Astrocyte of the spinal cord (primary cell): ENCODE data around the gene ZP2.

ENCODE experiments used
- DNase-seq: peaks from one replicate; pipeline ENCODE4 v3.0.0; 2011; ENCODE audit warnings: low read depth, low spot score
- H3K4me3 ChIP-seq: 2 replicates; pipeline ENCODE4 v1.5.1; 2011; ENCODE audit warnings: low read depth, mild to moderate bottlenecking, low read length, moderate library complexity
- CTCF ChIP-seq: IDR thresholded peaks from 2 replicates; pipeline ENCODE4 v1.5.1; 2012; ENCODE audit warnings: low read depth, mild to moderate bottlenecking, low read length, inconsistent platforms
- in situ Hi-C: cut with HindIII; loops from 2 replicates; pipeline ENCODE4 v1.10.0; 2017; ENCODE audit warnings: low sequenced_read_pairs

The ZP2 gene

DNA sequence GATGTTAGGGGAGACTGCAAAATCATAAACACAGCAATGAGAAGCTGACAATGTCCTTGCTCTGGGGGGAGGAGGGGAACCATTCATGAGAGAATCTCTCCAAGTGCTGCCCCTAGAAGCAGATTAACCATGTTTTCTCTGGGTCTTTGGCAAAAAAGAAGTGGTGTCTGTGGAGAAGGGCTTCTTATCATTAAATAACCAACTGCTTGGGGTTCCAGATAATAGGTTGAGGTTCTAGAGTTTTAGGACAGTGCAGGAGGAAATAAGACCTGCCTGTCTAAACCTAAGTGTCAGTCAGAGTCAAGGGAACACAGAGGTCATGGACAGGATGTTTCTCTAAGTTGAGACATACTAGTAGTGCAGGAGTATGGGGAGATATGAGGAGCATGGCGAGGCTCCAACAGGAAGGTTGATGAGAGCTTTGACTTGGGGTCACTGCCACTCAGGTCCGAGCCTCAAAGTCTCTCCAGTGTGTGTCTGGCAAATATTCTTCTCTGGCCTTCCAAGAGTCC lies 17.0 kb upstream of the ZP2 start:
- DNase-seq, result no peak
- TF ChIP-seq CTCF, result no peak
- in situ Hi-C loops, result no loop called here
- H3K4me3 ChIP-seq, result no peak overlapping the region

DNA sequence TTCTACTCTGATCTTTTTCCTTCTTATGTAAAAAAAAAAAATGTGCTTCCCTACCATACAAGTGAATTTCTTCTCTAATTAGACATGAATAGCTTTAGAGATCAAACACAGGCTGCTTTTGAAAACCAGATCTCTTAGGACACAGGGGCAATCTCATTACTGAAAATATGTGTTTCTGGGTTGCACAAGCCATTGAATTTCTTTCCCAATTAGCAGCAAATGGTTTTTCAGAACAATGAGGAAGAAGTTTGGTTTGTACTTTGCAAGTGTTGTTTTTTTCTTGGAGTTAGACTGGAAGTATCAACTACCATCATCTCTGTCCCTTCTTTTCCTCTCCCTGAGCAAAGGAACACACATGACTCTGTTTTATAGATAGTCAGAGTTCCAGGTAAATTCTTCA lies 16.5 kb upstream of the ZP2 start:
- in situ Hi-C loops, result no loop called here
- no peak overlapping the region for H3K4me3 ChIP-seq
- TF ChIP-seq CTCF, result no peak
- DNase-seq, result no peak

DNA sequence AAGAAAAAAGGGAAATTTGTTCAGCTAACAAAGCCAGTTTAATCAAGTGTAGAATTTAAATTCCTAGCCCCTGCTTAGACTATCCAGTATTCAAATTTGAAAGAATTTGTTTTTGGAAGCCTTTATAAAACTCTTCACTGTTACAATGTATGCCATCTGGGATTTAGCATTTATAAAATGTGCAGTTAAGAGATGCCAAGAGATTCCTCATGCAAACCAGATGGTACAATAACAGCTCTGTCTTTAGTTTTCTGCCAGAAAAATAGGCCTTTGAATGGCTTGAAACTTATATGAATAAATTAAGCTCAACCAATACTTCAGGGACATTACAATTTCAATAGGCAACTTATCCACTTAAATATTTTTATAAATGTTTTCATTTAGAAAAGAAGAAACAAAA lies 15.4 kb upstream of the ZP2 start:
- TF ChIP-seq CTCF, result no peak
- no peak overlapping the region for H3K4me3 ChIP-seq
- DNase-seq, result no peak
- in situ Hi-C loops, result no loop called here

GRCh38 chr16:21224800-21225199 lies 13.4 kb upstream of the ZP2 start:
- DNase-seq, result no peak
- no peak overlapping the region for H3K4me3 ChIP-seq
- in situ Hi-C loops, result no loop called here
- no peak for TF ChIP-seq CTCF

GRCh38 chr16:21223787-21224186 lies 12.4 kb upstream of the ZP2 start:
- in situ Hi-C loops, result no loop called here
- no peak for TF ChIP-seq CTCF
- H3K4me3 ChIP-seq, result no peak overlapping the region
- DNase-seq, result no peak

DNA sequence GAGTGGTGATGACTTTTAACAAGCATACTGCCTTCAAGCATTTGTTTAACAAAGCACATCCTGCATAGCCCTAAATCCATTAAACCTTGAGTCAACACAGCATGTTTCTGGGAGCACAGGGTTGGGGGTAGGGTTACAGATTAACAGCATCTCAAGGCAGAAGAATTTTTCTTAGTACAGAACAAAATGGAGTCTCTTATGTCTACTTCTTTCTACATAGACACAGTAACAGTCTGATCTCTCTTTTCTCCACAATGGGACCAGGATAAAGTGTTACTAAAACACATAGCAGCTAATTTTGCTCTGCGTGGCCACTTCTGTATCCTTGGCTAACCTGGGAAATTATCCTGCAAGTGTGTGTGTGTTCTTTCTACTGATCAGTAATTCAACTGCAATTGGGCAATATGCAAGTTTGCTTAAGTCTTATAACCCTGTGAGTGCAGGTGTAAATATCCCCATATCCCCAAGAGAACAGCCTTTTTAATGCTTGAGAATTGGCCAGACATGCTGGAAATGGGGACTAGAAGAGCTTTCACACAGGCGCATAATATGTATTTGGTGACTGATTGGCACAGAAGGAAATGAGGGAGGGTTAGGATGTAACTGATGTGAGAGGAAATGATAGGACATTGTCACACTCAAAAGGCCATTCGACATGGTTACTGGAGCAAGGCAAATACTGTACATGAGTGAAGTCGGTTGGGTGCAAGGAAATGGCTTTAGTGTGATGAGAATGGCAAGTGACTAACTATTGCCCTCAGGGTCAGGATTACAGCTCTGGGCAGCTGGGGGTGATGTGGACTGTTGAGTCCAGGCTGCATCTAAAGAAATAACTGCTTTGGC lies 11.3 kb upstream of the ZP2 start:
- in situ Hi-C loops, result no loop called here
- TF ChIP-seq CTCF, result no peak
- no peak for DNase-seq
- no peak overlapping the region for H3K4me3 ChIP-seq
